GM20000 (cell line): ENCODE data around the gene OR8D2.
"Not testable (repeated sequence)": the region's sequence is repeated elsewhere in the genome, so short reads cannot be mapped to it uniquely, and the experiment has no call there.

Experiments
- DNase-seq: peaks from one replicate; pipeline ENCODE4 v3.0.0; 2012; ENCODE audit warnings: low spot score
- TF ChIP-seq, protein P1 (sequence below): IDR thresholded peaks from 2 replicates; pipeline ENCODE4 v1.5.1; 2012; ENCODE audit warnings: mild to moderate bottlenecking, control low read depth; ENCODE audit errors: extremely low read depth, missing control alignments

Gene OR8D2

DNA sequence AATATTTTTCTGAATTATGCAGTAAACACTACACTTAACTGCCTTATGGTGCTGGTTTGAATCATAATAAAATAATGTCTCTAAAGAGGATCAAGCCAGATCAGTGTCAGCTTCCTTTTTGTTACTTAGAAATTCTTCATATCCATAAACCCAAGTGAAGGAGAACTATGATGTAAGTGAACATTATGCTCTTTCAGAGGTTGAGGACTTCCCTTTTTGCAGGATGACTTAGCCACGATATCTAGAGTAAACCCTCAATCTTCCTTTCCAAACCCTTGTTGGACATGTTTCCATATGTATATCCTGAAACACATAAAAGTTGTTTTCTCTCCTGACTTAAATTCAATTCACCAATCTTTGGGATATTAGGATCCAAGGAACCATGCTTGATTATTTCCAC lies 25.3 kb downstream of the OR8D2 start:
- TF ChIP-seq, protein P1, sequence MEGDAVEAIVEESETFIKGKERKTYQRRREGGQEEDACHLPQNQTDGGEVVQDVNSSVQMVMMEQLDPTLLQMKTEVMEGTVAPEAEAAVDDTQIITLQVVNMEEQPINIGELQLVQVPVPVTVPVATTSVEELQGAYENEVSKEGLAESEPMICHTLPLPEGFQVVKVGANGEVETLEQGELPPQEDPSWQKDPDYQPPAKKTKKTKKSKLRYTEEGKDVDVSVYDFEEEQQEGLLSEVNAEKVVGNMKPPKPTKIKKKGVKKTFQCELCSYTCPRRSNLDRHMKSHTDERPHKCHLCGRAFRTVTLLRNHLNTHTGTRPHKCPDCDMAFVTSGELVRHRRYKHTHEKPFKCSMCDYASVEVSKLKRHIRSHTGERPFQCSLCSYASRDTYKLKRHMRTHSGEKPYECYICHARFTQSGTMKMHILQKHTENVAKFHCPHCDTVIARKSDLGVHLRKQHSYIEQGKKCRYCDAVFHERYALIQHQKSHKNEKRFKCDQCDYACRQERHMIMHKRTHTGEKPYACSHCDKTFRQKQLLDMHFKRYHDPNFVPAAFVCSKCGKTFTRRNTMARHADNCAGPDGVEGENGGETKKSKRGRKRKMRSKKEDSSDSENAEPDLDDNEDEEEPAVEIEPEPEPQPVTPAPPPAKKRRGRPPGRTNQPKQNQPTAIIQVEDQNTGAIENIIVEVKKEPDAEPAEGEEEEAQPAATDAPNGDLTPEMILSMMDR = no peak
- DNase-seq = no peak

- DNase-seq = no peak
- TF ChIP-seq, protein P1 = no peak
Measured at GRCh38 chr11:124285610-124286344, 34.2 kb downstream of the OR8D2 start.

DNA sequence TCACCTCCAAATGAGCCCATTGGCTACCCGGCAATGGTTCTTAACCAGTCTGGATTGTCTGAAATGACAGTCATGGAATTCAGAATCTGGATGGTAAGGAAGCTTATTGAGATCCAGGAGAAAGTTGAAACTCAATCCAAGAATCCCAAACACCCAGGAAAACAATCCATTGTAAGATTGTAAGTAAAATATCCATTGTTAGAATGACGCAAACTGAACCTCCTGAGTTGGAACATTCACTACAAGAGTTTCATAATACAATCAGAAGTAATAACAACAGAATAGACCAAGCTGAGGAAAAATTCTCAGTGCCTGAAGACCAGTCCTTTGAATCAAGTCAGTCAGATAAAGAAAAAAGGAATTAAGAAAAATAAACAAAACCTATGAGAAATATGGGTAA lies 41.7 kb downstream of the OR8D2 start:
- TF ChIP-seq, protein P1 = no peak
- DNase-seq = no peak

GRCh38 chr11:124277804-124278203 lies 42.2 kb downstream of the OR8D2 start:
- DNase-seq = no peak
- TF ChIP-seq, protein P1 = no peak

GRCh38 chr11:124277207-124277606 lies 42.8 kb downstream of the OR8D2 start:
- TF ChIP-seq, protein P1 = no peak
- DNase-seq = no peak

- no peak for DNase-seq
- TF ChIP-seq, protein P1 = no peak
Measured at GRCh38 chr11:124276081-124276480, 43.9 kb downstream of the OR8D2 start.

- TF ChIP-seq, protein P1 = no peak
- no peak for DNase-seq
Measured at GRCh38 chr11:124274000-124274399, 46.0 kb downstream of the OR8D2 start.

- DNase-seq = not testable (repeated sequence)
Measured at GRCh38 chr11:124270886-124271285, 49.1 kb downstream of the OR8D2 start.
